HG03025 (cell line): ENCODE data around the gene TMEM150B.

ENCODE experiments used
- ATAC-seq: cut with Tn5 transposase; IDR thresholded peaks from one replicate; pipeline ENCODE4 v1.9.1; 2021; ENCODE audit warnings: mild to moderate bottlenecking, moderate library complexity; ENCODE audit not compliant: unreplicated experiment, low FRiP score

Gene TMEM150B

GRCh38 chr19:55325172-55325571, at the start of gene TMEM150B:
Gene TMEM150B (minus strand): TSS chr19:55325341. CDS start chr19:55321036, 4,305 bp downstream.
- ATAC-seq = no peak

- ATAC-seq = no peak
These were observed 49.0 kb upstream of the TMEM150B start for GRCh38 chr19:55373993-55374757.

- no peak for ATAC-seq
These were observed 48.3 kb upstream of the TMEM150B start for GRCh38 chr19:55373306-55373992.

GRCh38 chr19:55372316-55373081, 47.4 kb upstream of the TMEM150B start:
- ATAC-seq = no peak

GRCh38 chr19:55370305-55370988, 45.3 kb upstream of the TMEM150B start, which contains the start of gene IL11:
Gene IL11 (minus strand): TSS chr19:55370463. CDS start chr19:55370310, 153 bp downstream.
- ATAC-seq = no peak

- no peak for ATAC-seq
These were observed 44.6 kb upstream of the TMEM150B start for GRCh38 chr19:55369653-55370304.

- no peak for ATAC-seq
These were observed 43.8 kb upstream of the TMEM150B start for GRCh38 chr19:55368701-55369563.

GRCh38 chr19:55368106-55368505, 43.0 kb upstream of the TMEM150B start:
- no peak for ATAC-seq

- ATAC-seq = no peak
These were observed 41.6 kb upstream of the TMEM150B start for GRCh38 chr19:55366790-55367189.

- no peak for ATAC-seq
These were observed 40.8 kb upstream of the TMEM150B start for GRCh38 chr19:55365964-55366363.

- no peak for ATAC-seq
These were observed 40.1 kb upstream of the TMEM150B start for GRCh38 chr19:55365245-55365644.

GRCh38 chr19:55362990-55363716, 38.0 kb upstream of the TMEM150B start, which contains the start of gene GARIN5B:
Gene GARIN5B (minus strand): TSS chr19:55363260. CDS start chr19:55363066, 194 bp downstream.
- ATAC-seq = no peak

- no peak for ATAC-seq
These were observed 37.2 kb upstream of the TMEM150B start for GRCh38 chr19:55362174-55362989.

- no peak for ATAC-seq
These were observed 35.8 kb upstream of the TMEM150B start for GRCh38 chr19:55360902-55361301.

- ATAC-seq = no peak
These were observed 34.1 kb upstream of the TMEM150B start for GRCh38 chr19:55358943-55359908.

GRCh38 chr19:55358493-55358892, 33.4 kb upstream of the TMEM150B start:
- ATAC-seq = no peak
